ENCODE data around the gene ATG9B.

Gene ATG9B

DNA sequence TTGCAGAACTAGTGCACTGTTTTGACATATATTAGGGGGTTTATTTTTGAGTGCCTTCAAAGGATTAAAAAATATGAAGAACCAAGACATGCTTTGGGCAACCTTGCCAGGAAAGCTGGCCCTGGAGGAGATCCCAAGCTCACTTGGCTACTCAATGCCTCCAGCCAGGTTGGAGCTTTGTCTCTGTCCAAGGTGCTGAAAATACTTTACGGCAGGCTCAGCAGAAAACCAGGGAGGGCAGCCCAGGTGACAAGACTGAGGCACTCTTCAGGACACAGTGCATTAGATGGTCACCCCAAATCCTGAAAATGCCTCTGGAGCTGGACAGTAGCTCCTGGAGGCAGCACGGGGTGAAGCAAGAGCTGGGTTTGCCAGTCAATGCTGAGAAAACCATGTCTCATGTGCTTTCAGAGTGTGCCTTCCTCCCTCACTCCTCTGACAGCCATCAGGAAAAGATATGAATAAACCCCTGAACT, 40.4 kb downstream of the ATG9B start:
- TF ChIP-seq, protein P1, sequence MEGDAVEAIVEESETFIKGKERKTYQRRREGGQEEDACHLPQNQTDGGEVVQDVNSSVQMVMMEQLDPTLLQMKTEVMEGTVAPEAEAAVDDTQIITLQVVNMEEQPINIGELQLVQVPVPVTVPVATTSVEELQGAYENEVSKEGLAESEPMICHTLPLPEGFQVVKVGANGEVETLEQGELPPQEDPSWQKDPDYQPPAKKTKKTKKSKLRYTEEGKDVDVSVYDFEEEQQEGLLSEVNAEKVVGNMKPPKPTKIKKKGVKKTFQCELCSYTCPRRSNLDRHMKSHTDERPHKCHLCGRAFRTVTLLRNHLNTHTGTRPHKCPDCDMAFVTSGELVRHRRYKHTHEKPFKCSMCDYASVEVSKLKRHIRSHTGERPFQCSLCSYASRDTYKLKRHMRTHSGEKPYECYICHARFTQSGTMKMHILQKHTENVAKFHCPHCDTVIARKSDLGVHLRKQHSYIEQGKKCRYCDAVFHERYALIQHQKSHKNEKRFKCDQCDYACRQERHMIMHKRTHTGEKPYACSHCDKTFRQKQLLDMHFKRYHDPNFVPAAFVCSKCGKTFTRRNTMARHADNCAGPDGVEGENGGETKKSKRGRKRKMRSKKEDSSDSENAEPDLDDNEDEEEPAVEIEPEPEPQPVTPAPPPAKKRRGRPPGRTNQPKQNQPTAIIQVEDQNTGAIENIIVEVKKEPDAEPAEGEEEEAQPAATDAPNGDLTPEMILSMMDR (IDR thresholded peaks at IDR 0.05) = no peak
- Histone ChIP-seq H3K4me3 (no peak overlapping the region), H3K27ac (no peak overlapping the region)
- DNase-seq (ENCODE audit: low spot score) = no peak

DNA sequence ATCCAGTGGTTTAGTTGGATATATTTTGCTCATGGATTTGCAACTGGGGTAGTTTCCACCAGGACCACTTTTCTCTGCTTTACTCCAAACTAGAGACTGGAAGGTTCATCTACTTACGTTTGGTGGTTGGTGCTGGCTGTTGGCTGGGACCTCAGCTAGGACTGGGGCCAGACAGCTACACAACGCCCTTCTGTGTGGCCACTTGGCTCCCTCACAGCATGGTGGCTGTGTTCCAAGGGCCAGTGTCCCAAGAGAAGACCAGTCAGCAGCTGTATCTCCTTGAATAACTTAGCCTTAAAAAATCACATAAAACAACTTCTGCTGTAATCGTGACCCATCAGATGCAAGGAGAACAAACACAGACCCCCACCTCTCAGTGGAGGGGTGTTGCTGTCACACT, 41.9 kb downstream of the ATG9B start:
- no peak overlapping the region for H3K27ac ChIP-seq
- H3K4me3 ChIP-seq = no peak overlapping the region
- no peak for DNase-seq (ENCODE audit: low spot score)
- TF ChIP-seq, protein P1 (IDR thresholded peaks at IDR 0.05) = no peak

DNA sequence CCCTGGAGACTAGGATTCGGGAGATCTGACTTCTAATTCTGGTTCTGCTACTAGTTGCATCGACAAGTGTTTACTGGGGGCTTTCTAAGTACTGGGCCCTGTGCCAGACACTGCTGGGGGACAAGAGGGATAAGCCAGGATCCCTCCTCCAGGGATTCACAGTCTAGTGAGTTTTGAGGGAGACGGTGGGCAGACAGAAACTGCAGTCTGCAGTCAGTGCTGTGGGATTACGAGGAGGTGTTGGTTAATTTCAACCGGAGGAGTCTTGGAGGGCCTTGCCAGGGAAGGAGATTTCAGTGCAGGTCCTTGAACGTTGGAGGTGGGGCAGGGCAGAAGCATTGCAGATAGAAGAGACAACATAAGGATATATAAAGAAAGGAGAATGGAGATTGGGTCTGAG, 42.6 kb downstream of the ATG9B start:
- Histone ChIP-seq H3K4me3 (no peak overlapping the region), H3K27ac (no peak overlapping the region)
- no peak for DNase-seq (ENCODE audit: low spot score)
- TF ChIP-seq, protein P1 (IDR thresholded peaks at IDR 0.05) = no peak

DNA sequence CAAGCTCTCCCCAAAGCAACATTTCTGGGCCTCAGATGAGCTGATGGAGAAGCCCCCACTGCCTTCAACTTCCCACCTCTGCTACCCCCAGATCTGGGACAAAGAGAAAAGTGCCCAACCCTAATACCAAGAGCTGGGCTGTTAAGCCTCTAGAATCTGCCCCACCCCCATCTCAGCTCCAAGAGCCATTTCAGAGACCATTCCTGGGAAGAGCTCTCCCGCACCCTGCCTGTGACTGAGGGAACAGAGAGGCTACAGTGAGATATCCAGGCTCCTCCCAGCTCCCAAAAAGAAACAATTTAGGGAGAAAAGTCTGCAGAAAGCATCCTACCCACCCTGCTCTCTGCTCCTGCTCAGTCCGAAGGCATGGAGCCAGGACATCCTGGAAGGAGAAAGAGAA, 43.6 kb downstream of the ATG9B start:
- DNase-seq (ENCODE audit: low spot score) = no peak
- Histone ChIP-seq H3K27ac (no peak overlapping the region), H3K4me3 (no peak overlapping the region)
- TF ChIP-seq, protein P1 (IDR thresholded peaks at IDR 0.05) = no peak

DNA sequence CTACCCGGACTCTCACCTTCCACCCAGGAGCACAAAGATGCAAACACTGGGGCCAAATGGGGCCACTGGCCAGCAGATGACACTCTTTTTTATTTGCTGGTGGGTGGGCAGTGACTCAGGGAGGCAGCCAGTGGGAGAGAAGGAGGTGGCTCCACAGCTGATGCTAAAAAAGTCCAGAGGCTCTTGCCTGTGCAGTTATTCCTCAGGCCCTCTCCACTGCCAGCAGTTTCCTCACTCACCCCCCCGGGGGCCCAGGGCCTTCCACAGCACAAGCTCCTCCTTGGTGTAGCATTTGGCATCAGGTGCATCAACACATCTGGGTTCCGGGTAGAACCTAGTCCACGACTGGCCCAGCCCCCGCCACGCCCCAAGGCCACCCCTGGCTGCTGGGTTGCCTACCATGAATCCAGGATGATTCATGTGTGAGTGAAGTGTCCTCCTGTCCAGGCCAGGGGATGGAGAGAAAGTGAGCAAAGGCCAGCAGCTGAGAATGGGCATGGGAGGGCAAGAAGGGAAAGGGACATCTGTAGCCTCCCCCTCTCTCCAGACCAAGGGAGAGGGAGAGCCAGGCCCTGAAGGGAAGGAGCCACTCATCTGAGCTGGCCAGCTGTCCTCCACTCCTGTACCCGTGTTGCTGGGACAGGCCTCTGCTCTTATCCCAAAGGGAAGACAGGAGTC, 44.4 kb downstream of the ATG9B start:
- Histone ChIP-seq H3K4me3 (no peak overlapping the region), H3K27ac (no peak overlapping the region)
- TF ChIP-seq, protein P1 (IDR thresholded peaks at IDR 0.05) = no peak
- no peak for DNase-seq (ENCODE audit: low spot score)

DNA sequence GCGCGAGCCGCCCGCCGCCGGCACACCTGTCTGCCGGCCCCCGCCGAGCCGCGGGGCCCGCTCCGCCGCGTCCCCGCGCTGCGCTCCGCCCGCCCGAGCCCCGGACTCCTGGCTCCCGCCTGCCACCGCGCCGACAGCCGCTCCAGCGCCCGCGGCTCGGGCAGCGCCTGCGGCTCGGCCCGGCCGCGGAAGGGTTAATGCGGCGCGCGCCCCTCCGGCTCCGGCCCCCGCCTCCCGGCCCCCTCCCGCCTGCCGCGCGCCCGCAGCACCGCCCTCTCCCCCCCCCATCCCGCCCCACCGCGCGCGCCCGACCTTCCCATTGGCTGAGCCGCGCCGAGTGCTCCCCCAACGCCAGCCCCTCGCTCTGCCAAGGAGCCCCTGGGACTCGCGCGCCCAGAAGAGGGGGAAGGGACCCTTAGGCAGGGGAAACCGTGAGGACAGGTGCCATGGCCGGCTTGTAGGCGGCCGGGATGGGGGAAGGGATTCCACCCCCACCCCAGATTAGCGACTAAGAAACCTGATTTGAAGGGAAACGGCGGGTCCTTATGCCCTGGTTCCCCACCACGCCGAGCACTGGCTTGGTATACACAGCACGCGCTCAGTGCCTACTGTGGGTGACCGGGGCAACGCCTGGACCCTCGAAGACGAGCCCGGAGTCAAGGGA, 46.0 kb downstream of the ATG9B start, which contains the start of gene KCNH2:
Gene KCNH2, minus strand, starts transcription at position 196 of the 664 bp plus-strand sequence. CDS start 408 bp downstream, outside the sequence.
- peak within 1 kb of the TSS; percentile 63 for H3K4me3 ChIP-seq
- DNase-seq (ENCODE audit: low spot score) = no peak
- TF ChIP-seq, protein P1 (IDR thresholded peaks at IDR 0.05) = no peak
- H3K27ac ChIP-seq = no peak within 1 kb of the TSS

Data from coronary artery (tissue), 2 donors.